PFSK-1 (cell line): ENCODE data around the gene RPS4Y1.

ENCODE experiments used
- POLR2AphosphoS5 ChIP-seq: IDR thresholded peaks from 2 replicates; pipeline ENCODE4 v1.6.1; 2012; ENCODE audit warnings: low read depth, mild to moderate bottlenecking, control low read depth, low read length, moderate library complexity
- SIN3A ChIP-seq: IDR thresholded peaks from 2 replicates; pipeline ENCODE4 v1.6.1; 2012; ENCODE audit warnings: mild to moderate bottlenecking, low read length, moderate library complexity, borderline replicate concordance; ENCODE audit not compliant: insufficient read depth
- TAF1 ChIP-seq: IDR thresholded peaks from 2 replicates; pipeline ENCODE4 v1.6.1; 2012; ENCODE audit warnings: low read length, control low read depth, borderline replicate concordance; ENCODE audit not compliant: insufficient read depth
- TF ChIP-seq, protein P1 (sequence below), 2 experiments: IDR thresholded peaks; 2 replicates each; pipeline versions ENCODE4 v1.6.1 to v1.8.0; 2011 to 2012; ENCODE audit warnings: low read depth in 2 of 2, low read length in 2 of 2, control low read depth in 1 of 2, inconsistent platforms in 1 of 2, mild to moderate bottlenecking in 1 of 2, moderate library complexity in 1 of 2; ENCODE audit not compliant: insufficient read depth in 1 of 2

DNA sequence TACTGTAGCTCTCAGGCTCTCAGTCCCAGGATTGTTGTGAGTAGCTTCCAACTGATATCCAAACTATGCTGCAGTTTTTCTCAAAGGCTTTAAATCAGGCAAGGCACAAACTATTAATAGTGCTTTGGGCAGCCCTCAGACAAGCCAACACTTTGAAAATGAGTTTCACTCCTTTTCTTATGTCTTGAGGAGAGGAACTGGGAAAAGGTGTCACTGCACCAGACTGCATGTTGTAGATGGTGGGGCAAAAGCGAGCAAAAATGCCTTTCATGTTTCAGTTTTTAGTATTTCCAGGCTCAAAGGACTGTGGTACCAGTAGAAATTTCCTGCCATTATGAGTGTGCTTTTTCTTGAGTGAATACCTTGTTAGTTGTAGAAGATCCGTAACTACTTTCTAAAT is 54.6 kb downstream of the RPS4Y1 start:
- TF ChIP-seq, protein P1, sequence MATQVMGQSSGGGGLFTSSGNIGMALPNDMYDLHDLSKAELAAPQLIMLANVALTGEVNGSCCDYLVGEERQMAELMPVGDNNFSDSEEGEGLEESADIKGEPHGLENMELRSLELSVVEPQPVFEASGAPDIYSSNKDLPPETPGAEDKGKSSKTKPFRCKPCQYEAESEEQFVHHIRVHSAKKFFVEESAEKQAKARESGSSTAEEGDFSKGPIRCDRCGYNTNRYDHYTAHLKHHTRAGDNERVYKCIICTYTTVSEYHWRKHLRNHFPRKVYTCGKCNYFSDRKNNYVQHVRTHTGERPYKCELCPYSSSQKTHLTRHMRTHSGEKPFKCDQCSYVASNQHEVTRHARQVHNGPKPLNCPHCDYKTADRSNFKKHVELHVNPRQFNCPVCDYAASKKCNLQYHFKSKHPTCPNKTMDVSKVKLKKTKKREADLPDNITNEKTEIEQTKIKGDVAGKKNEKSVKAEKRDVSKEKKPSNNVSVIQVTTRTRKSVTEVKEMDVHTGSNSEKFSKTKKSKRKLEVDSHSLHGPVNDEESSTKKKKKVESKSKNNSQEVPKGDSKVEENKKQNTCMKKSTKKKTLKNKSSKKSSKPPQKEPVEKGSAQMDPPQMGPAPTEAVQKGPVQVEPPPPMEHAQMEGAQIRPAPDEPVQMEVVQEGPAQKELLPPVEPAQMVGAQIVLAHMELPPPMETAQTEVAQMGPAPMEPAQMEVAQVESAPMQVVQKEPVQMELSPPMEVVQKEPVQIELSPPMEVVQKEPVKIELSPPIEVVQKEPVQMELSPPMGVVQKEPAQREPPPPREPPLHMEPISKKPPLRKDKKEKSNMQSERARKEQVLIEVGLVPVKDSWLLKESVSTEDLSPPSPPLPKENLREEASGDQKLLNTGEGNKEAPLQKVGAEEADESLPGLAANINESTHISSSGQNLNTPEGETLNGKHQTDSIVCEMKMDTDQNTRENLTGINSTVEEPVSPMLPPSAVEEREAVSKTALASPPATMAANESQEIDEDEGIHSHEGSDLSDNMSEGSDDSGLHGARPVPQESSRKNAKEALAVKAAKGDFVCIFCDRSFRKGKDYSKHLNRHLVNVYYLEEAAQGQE (IDR thresholded peaks at IDR 0.05; ENCODE audit: insufficient read depth in 1 of 2, low read depth in 2 of 2, low read length in 2 of 2), result no peak
- no peak for TF ChIP-seq POLR2AphosphoS5
- TF ChIP-seq TAF1, result no peak
- no peak for TF ChIP-seq SIN3A
